HEK293 (cell line): Measurements from ENCODE around the gene ITGB5.
A peak's percentile ranks its signal among the peaks of the same experiment; 100 is the strongest.

Experiments used
- CTCF ChIA-PET: fragments of 350-600 bp; formaldehyde crosslinking; extraction: SDS; loops from one replicate; lab custom pipeline; 2021; ENCODE audit warnings: antibody characterized with exemption; lab: Yijun Ruan, JAX
- POLR2A ChIA-PET: fragments of 300-600 bp; formaldehyde crosslinking; extraction: SDS; loops from one replicate; lab custom pipeline; 2020; ENCODE audit warnings: antibody characterized with exemption, inconsistent platforms; lab: Yijun Ruan, JAX
- H3K27ac ChIP-seq: fragments of 200-500 bp; sonication (Bioruptor generic); 2 replicates; pipeline ENCODE4 v1.5.1; 2014; ENCODE audit warnings: low read depth, low read length, control low read depth, inconsistent platforms; ENCODE audit errors: extremely low read depth
- H3K36me3 ChIP-seq, 2 experiments: fragments of 200-500 bp in 1 of 2; sonication (Bioruptor generic) in 1 of 2; 1 replicate in 1 of 2; 2 replicates in 1 of 2; pipeline ENCODE4 v1.5.1; 2014 to 2017; ENCODE audit warnings: inconsistent platforms in 2 of 2, low read length in 2 of 2; ENCODE audit not compliant: control insufficient read depth in 2 of 2, insufficient read depth in 1 of 2
- H3K4me1 ChIP-seq: fragments of 200-500 bp; sonication (Bioruptor generic); 2 replicates; pipeline ENCODE4 v1.5.1; 2014; ENCODE audit warnings: mild to moderate bottlenecking, low read length, inconsistent platforms; ENCODE audit not compliant: control insufficient read depth, insufficient read depth
- H3K4me3 ChIP-seq: 2 replicates; pipeline ENCODE4 v1.5.1; 2011; ENCODE audit warnings: low read depth, mild to moderate bottlenecking, control low read depth, low read length, moderate library complexity
- H3K9me3 ChIP-seq: fragments of 200-500 bp; sonication (Bioruptor generic); 2 replicates; pipeline ENCODE4 v1.5.1; 2014; ENCODE audit warnings: low read depth, low read length, inconsistent platforms; ENCODE audit not compliant: control insufficient read depth, insufficient read depth
- BCL11A ChIP-seq: fragments of 450-650 bp; formaldehyde crosslinking; IDR thresholded peaks from 2 replicates; pipeline ENCODE4 v1.5.1; 2016; ENCODE audit warnings: low read depth, missing biosample characterization, missing genetic modification characterization
- HOXD13 ChIP-seq: sonication (generic); formaldehyde crosslinking; IDR thresholded peaks from 2 replicates; pipeline ENCODE4 v1.8.0; 2022; ENCODE audit warnings: missing genetic modification reagents, borderline replicate concordance
- KLF10 ChIP-seq: fragments of 450-650 bp; IDR thresholded peaks from 2 replicates; pipeline ENCODE4 v1.5.1; 2018; ENCODE audit warnings: missing biosample characterization, mild to moderate bottlenecking, missing genetic modification characterization
- ZBTB26 ChIP-seq: fragments of 450-650 bp; formaldehyde crosslinking; optimal IDR thresholded peaks from 2 replicates; pipeline ENCODE3; 2016; ENCODE audit warnings: missing biosample characterization, mild to moderate bottlenecking, missing genetic modification characterization
- ZBTB49 ChIP-seq: fragments of 450-650 bp; formaldehyde crosslinking; IDR thresholded peaks from 2 replicates; pipeline ENCODE4 v1.5.1; 2016; ENCODE audit warnings: missing biosample characterization, missing genetic modification characterization, low read depth
- ZBTB8A ChIP-seq: fragments of 450-650 bp; formaldehyde crosslinking; IDR thresholded peaks from 2 replicates; pipeline ENCODE4 v1.5.1; 2016; ENCODE audit warnings: missing biosample characterization, missing genetic modification characterization
- ZNF138 ChIP-seq: fragments of 450-650 bp; formaldehyde crosslinking; IDR thresholded peaks from 2 replicates; pipeline ENCODE4 v1.5.1; 2016; ENCODE audit warnings: missing biosample characterization, missing genetic modification characterization, borderline replicate concordance
- ZNF169 ChIP-seq: fragments of 450-650 bp; formaldehyde crosslinking; IDR thresholded peaks from 2 replicates; pipeline ENCODE4 v1.5.1; 2016; ENCODE audit warnings: missing biosample characterization, missing genetic modification characterization
- ZNF175 ChIP-seq: fragments of 450-650 bp; formaldehyde crosslinking; IDR thresholded peaks from 2 replicates; pipeline ENCODE4 v1.5.1; 2016; ENCODE audit warnings: missing biosample characterization, missing genetic modification characterization
- ZNF24 ChIP-seq: fragments of 450-650 bp; formaldehyde crosslinking; IDR thresholded peaks from 2 replicates; pipeline ENCODE4 v1.5.1; 2016; ENCODE audit warnings: missing biosample characterization, missing genetic modification characterization
- ZNF311 ChIP-seq: fragments of 450-650 bp; formaldehyde crosslinking; IDR thresholded peaks from 2 replicates; pipeline ENCODE4 v1.5.1; 2017; ENCODE audit warnings: missing biosample characterization, missing genetic modification characterization, borderline replicate concordance
- ZNF350 ChIP-seq: fragments of 450-650 bp; formaldehyde crosslinking; IDR thresholded peaks from 2 replicates; pipeline ENCODE4 v1.5.0; 2017; ENCODE audit warnings: missing biosample characterization, mild to moderate bottlenecking, missing genetic modification characterization
- ZNF37A ChIP-seq: fragments of 450-650 bp; IDR thresholded peaks from 2 replicates; pipeline ENCODE4 v1.5.1; 2018; ENCODE audit warnings: missing biosample characterization, missing genetic modification characterization
- ZNF416 ChIP-seq: fragments of 450-650 bp; formaldehyde crosslinking; IDR thresholded peaks from 2 replicates; pipeline ENCODE4 v1.5.1; 2016; ENCODE audit warnings: missing biosample characterization, missing genetic modification characterization
- ZNF473 ChIP-seq: fragments of 450-650 bp; formaldehyde crosslinking; IDR thresholded peaks from 2 replicates; pipeline ENCODE4 v1.5.1; 2017; ENCODE audit warnings: missing biosample characterization, missing genetic modification characterization
- ZNF623 ChIP-seq: fragments of 450-650 bp; formaldehyde crosslinking; IDR thresholded peaks from 2 replicates; pipeline ENCODE4 v1.5.1; 2016; ENCODE audit warnings: missing biosample characterization, missing genetic modification characterization
- ZNF692 ChIP-seq: fragments of 450-650 bp; formaldehyde crosslinking; IDR thresholded peaks from 2 replicates; pipeline ENCODE4 v1.5.1; 2016; ENCODE audit warnings: missing biosample characterization, missing genetic modification characterization
- ZNF768 ChIP-seq: fragments of 450-650 bp; formaldehyde crosslinking; IDR thresholded peaks from 2 replicates; pipeline ENCODE4 v1.5.1; 2018; ENCODE audit warnings: missing biosample characterization, mild to moderate bottlenecking, missing genetic modification characterization
- ZSCAN30 ChIP-seq: fragments of 450-650 bp; IDR thresholded peaks from 2 replicates; pipeline ENCODE4 v1.5.1; 2018; ENCODE audit warnings: missing biosample characterization, mild to moderate bottlenecking, missing genetic modification characterization, moderate library complexity
- TF ChIP-seq, protein P1 (sequence below): fragments of 450-650 bp; formaldehyde crosslinking; conservative IDR thresholded peaks from 2 replicates; pipeline ENCODE4 v1.5.1; 2016; ENCODE audit warnings: low read depth, missing biosample characterization, missing genetic modification characterization

ITGB5 gene

GRCh38 chr3:124781476-124782376 is 105.4 kb downstream of the ITGB5 start:
- Histone ChIP-seq H3K4me3 (no peak overlapping the region), H3K27ac (no peak overlapping the region), H3K9me3 (no peaks in the 10 kb centered on the region), H3K36me3 (no peaks in the 10 kb centered on the region), H3K4me1 (peaks cover 8% of the 10 kb centered on the region; the same call in 1 of the 2 replicates)
- TF ChIP-seq ZBTB26 (tag by site-specific recombination) = no peak
- TF ChIP-seq ZNF768 (tag by site-specific recombination) = peak; percentile 57; the same call in 1 of the 2 replicates
- POLR2A ChIA-PET = no interaction called here
- CTCF ChIA-PET = interaction anchor here (0.7 to 1.4 kb wide), 2 partner anchors 20 to 119 kb away, joined by 3 read pairs; no protein-coding TSS in a partner anchor

GRCh38 chr3:124780761-124781475 is 106.2 kb downstream of the ITGB5 start:
- POLR2A ChIA-PET = no interaction called here
- H3K4me1 ChIP-seq = peaks cover 8% of the 10 kb centered on the region; the same call in 1 of the 2 replicates
- CTCF ChIA-PET = interaction anchor here (0.6 to 1.4 kb wide), 5 partner anchors 12 to 1084 kb away, joined by 3 read pairs; no protein-coding TSS in a partner anchor
- no peaks in the 10 kb centered on the region for H3K9me3 ChIP-seq
- H3K4me3 ChIP-seq = no peak overlapping the region
- no peak overlapping the region for H3K27ac ChIP-seq
- no peaks in the 10 kb centered on the region for H3K36me3 ChIP-seq
- TF ChIP-seq ZSCAN30 (tag by site-specific recombination) (no peak), ZNF692 (tag by site-specific recombination) (no peak), ZNF138 (tag by site-specific recombination) (no peak), ZNF311 (tag by site-specific recombination) (no peak), ZNF473 (tag by site-specific recombination) (no peak), HOXD13 (CRISPR knock-in tag) (no peak), ZNF24 (tag by site-specific recombination) (no peak), ZNF169 (no peak), KLF10 (tag by site-specific recombination) (no peak), ZBTB49 (tag by site-specific recombination) (no peak), ZNF416 (tag by site-specific recombination) (no peak), ZNF623 (tag by site-specific recombination) (no peak), BCL11A (tag by site-specific recombination) (no peak), ZNF175 (tag by site-specific recombination) (no peak), ZBTB8A (tag by site-specific recombination) (no peak), ZNF350 (tag by site-specific recombination) (no peak), ZNF37A (tag by site-specific recombination) (no peak)
- TF ChIP-seq, protein P1, sequence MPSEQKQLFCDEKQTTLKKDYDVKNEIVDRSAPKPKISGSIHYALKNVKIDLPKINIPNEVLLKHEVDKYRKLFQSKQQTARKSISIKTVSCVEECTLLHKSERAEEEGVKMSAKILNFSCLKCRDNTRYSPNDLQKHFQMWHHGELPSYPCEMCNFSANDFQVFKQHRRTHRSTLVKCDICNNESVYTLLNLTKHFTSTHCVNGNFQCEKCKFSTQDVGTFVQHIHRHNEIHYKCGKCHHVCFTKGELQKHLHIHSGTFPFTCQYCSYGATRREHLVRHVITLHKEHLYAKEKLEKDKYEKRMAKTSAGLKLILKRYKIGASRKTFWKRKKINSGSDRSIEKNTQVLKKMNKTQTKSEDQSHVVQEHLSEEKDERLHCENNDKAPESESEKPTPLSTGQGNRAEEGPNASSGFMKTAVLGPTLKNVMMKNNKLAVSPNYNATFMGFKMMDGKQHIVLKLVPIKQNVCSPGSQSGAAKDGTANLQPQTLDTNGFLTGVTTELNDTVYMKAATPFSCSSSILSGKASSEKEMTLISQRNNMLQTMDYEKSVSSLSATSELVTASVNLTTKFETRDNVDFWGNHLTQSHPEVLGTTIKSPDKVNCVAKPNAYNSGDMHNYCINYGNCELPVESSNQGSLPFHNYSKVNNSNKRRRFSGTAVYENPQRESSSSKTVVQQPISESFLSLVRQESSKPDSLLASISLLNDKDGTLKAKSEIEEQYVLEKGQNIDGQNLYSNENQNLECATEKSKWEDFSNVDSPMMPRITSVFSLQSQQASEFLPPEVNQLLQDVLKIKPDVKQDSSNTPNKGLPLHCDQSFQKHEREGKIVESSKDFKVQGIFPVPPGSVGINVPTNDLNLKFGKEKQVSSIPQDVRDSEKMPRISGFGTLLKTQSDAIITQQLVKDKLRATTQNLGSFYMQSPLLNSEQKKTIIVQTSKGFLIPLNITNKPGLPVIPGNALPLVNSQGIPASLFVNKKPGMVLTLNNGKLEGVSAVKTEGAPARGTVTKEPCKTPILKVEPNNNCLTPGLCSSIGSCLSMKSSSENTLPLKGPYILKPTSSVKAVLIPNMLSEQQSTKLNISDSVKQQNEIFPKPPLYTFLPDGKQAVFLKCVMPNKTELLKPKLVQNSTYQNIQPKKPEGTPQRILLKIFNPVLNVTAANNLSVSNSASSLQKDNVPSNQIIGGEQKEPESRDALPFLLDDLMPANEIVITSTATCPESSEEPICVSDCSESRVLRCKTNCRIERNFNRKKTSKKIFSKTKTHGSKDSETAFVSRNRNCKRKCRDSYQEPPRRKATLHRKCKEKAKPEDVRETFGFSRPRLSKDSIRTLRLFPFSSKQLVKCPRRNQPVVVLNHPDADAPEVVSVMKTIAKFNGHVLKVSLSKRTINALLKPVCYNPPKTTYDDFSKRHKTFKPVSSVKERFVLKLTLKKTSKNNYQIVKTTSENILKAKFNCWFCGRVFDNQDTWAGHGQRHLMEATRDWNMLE = no peak
